HepG2 (cell line): ENCODE data around the gene MYL9. TPM values are rescaled to one million over a fixed set of nuclear protein-coding genes. Genes with fewer than 3 reads are reported as not detected.

Experiments used
- ATAC-seq: fragments of 200-7000 bp; cut with Tn5 transposase; 3 replicates; pipeline ENCODE4 v1.9.1; 2020; ENCODE audit warnings: mild to moderate bottlenecking, moderate library complexity
- BruUV-seq: library from RNA; stranded (reverse); fragments of 400-500 nt; replicated peaks from 2 replicates; lab custom pipeline; 2021; lab: Mats Ljungman, UMichigan
- CTCF ChIA-PET: fragments of 300-600 bp; formaldehyde crosslinking; extraction: SDS; loops from one replicate; lab custom pipeline; 2021; ENCODE audit warnings: low total read pairs, inconsistent platforms, low intra/inter-chr PET ratio; lab: Yijun Ruan, JAX
- POLR2A ChIA-PET: fragments of 350-600 bp; sonication (Branson Sonifier 250); formaldehyde crosslinking; loops from one replicate; lab custom pipeline; 2020; ENCODE audit warnings: antibody characterized with exemption, inconsistent platforms; lab: Yijun Ruan, JAX
- DNase-seq: peaks from one replicate; pipeline ENCODE4 v3.0.0-alpha.2; 2015; ENCODE audit warnings: low spot score
- FAIRE-seq: peaks from 3 replicates; lab custom pipeline; 2011; peaks lifted over from hg19 to GRCh38; lab: Jason Lieb, UNC
- H2AFZ ChIP-seq: one replicate; pipeline ENCODE4 v1.6.1; 2011; ENCODE audit warnings: low read length, inconsistent platforms
- H3K27ac ChIP-seq: fragments of 300-600 bp; 3 replicates; pipeline ENCODE4 v1.8.0; 2011; ENCODE audit warnings: mixed run types, mild to moderate bottlenecking, mixed read lengths, low read length, inconsistent platforms; ENCODE audit not compliant: insufficient read depth; ENCODE audit errors: extremely low read length
- H3K27me3 ChIP-seq, 2 experiments: fragments of 200-600 bp in 1 of 2; 2 replicates in 1 of 2; 3 replicates in 1 of 2; pipeline versions ENCODE4 v1.6.0 to v1.8.0; 2011; ENCODE audit warnings: low read length in 2 of 2, mild to moderate bottlenecking in 2 of 2, moderate library complexity in 2 of 2, inconsistent platforms in 1 of 2; ENCODE audit not compliant: insufficient read depth in 2 of 2, control insufficient read depth in 1 of 2
- H3K36me3 ChIP-seq, 2 experiments: fragments of 200-600 bp in 1 of 2; replicated peaks in 1 of 2; 2 replicates in 1 of 2; 3 replicates in 1 of 2; pipeline versions ENCODE4 v1.5.1 to v1.8.0; 2011; ENCODE audit warnings: low read length in 2 of 2, inconsistent platforms in 1 of 2; ENCODE audit not compliant: insufficient read depth in 2 of 2, control insufficient read depth in 1 of 2
- H3K4me1 ChIP-seq: 2 replicates; pipeline ENCODE4 v1.5.1; 2012; ENCODE audit warnings: low read length, inconsistent platforms; ENCODE audit not compliant: insufficient read depth
- H3K4me2 ChIP-seq: 2 replicates; pipeline ENCODE4 v1.6.0; 2011; ENCODE audit warnings: low read depth, low read length, inconsistent platforms
- H3K4me3 ChIP-seq, 3 experiments: fragments of 200-600 bp in 1 of 3; sonication (generic), shearing (Covaris generic) in 1 of 3; replicated peaks in 1 of 3; 2 replicates each; pipeline ENCODE4 v1.5.1; 2011 to 2016; ENCODE audit warnings: low read length in 3 of 3, inconsistent platforms in 2 of 3, low read depth in 2 of 3, mild to moderate bottlenecking in 2 of 3, control low read depth in 1 of 3, mixed read lengths in 1 of 3; ENCODE audit not compliant: insufficient read depth in 1 of 3
- H3K79me2 ChIP-seq: one replicate; pipeline ENCODE4 v1.6.1; 2011; ENCODE audit warnings: low read length, inconsistent platforms; ENCODE audit not compliant: insufficient read depth
- H3K9ac ChIP-seq: 2 replicates; pipeline ENCODE4 v1.6.0; 2011; ENCODE audit warnings: mild to moderate bottlenecking, low read depth, low read length, inconsistent platforms; ENCODE audit not compliant: insufficient read depth
- H3K9me3 ChIP-seq: 2 replicates; pipeline ENCODE4 v1.5.1; 2012; ENCODE audit warnings: mild to moderate bottlenecking, low read length
- H4K20me1 ChIP-seq: 2 replicates; pipeline ENCODE4 v1.6.0; 2011; ENCODE audit warnings: inconsistent platforms, mild to moderate bottlenecking, low read length, moderate library complexity; ENCODE audit not compliant: insufficient read depth
- EED ChIP-seq: sonication (generic); formaldehyde crosslinking; IDR thresholded peaks from 2 replicates; pipeline ENCODE4 v1.5.0; 2020; ENCODE audit warnings: mild to moderate bottlenecking, missing genetic modification reagents
- HDAC2 ChIP-seq: sonication (generic); formaldehyde crosslinking; IDR thresholded peaks from 2 replicates; pipeline ENCODE4 v1.4.0; 2020; ENCODE audit warnings: missing genetic modification reagents
- KLF9 ChIP-seq: IDR thresholded peaks from 2 replicates; pipeline ENCODE4 v1.6.1; 2016; ENCODE audit warnings: low read depth
- MAZ ChIP-seq, 2 experiments: sonication (generic) in 1 of 2; formaldehyde crosslinking in 1 of 2; IDR thresholded peaks; 2 replicates each; pipeline versions ENCODE4 v1.5.0 to v1.6.1; 2012 to 2020; ENCODE audit warnings: low read depth in 2 of 2, mild to moderate bottlenecking in 2 of 2, borderline replicate concordance in 1 of 2, improper control_type of control experiment in 1 of 2, low read length in 1 of 2, missing genetic modification reagents in 1 of 2, moderate library complexity in 1 of 2
- MEF2D ChIP-seq: sonication (generic); formaldehyde crosslinking; IDR thresholded peaks from 2 replicates; pipeline ENCODE4 v1.5.1; 2020; ENCODE audit warnings: mild to moderate bottlenecking, missing genetic modification reagents
- MTF2 ChIP-seq: sonication (generic); formaldehyde crosslinking; IDR thresholded peaks from 2 replicates; pipeline ENCODE4 v1.5.0; 2020; ENCODE audit warnings: missing genetic modification reagents, borderline replicate concordance
- SMAD3 ChIP-seq: sonication (generic); formaldehyde crosslinking; IDR thresholded peaks from 2 replicates; pipeline ENCODE4 v1.4.0; 2020; ENCODE audit warnings: missing genetic modification reagents
- USF2 ChIP-seq, 2 experiments: sonication (generic) in 1 of 2; formaldehyde crosslinking in 1 of 2; IDR thresholded peaks; 2 replicates each; pipeline versions ENCODE4 v1.5.1 to v1.6.1; 2011 to 2020; ENCODE audit warnings: borderline replicate concordance in 1 of 2, low read depth in 1 of 2, low read length in 1 of 2, mild to moderate bottlenecking in 1 of 2, missing genetic modification reagents in 1 of 2, moderate library complexity in 1 of 2
- ZBTB20 ChIP-seq: sonication (generic); formaldehyde crosslinking; IDR thresholded peaks from 2 replicates; pipeline ENCODE4 v1.8.1; 2023; ENCODE audit warnings: missing genetic modification reagents, low read depth, mild to moderate bottlenecking, borderline replicate concordance
- ZNF18 ChIP-seq: sonication (generic); formaldehyde crosslinking; IDR thresholded peaks from 2 replicates; pipeline ENCODE4 v1.8.0; 2022; ENCODE audit warnings: mild to moderate bottlenecking, missing genetic modification reagents; ENCODE audit not compliant: insufficient replicate concordance
- ZNF280D ChIP-seq: sonication (generic); formaldehyde crosslinking; IDR thresholded peaks from 2 replicates; pipeline ENCODE4 v1.5.1; 2020; ENCODE audit warnings: mild to moderate bottlenecking, missing genetic modification reagents
- ZNF292 ChIP-seq: sonication (generic); formaldehyde crosslinking; IDR thresholded peaks from 2 replicates; pipeline ENCODE4 v1.8.1; 2022; ENCODE audit warnings: mild to moderate bottlenecking, low read depth, missing genetic modification reagents, borderline replicate concordance
- ZNF572 ChIP-seq: sonication (generic); formaldehyde crosslinking; IDR thresholded peaks from 2 replicates; pipeline ENCODE4 v1.5.1; 2020; ENCODE audit warnings: mild to moderate bottlenecking, missing genetic modification reagents
- ZNF790 ChIP-seq: sonication (generic); formaldehyde crosslinking; IDR thresholded peaks from 2 replicates; pipeline ENCODE4 v1.8.0; 2022; ENCODE audit warnings: missing genetic modification reagents, mild to moderate bottlenecking, borderline replicate concordance
- ZNF816 ChIP-seq: sonication (generic); formaldehyde crosslinking; IDR thresholded peaks from 2 replicates; pipeline ENCODE4 v1.8.0; 2022; ENCODE audit warnings: missing genetic modification reagents, mild to moderate bottlenecking, borderline replicate concordance
- ZNF878 ChIP-seq: sonication (generic); formaldehyde crosslinking; IDR thresholded peaks from 2 replicates; pipeline ENCODE4 v1.8.1; 2023; ENCODE audit warnings: mild to moderate bottlenecking, missing genetic modification reagents, moderate library complexity
- WGBS: methylation state at CpG from one replicate; pipeline ENCODE4 v1.1.6; 2017; ENCODE audit warnings: low lambda C conversion rate; 5-methylcytosine and 5-hydroxymethylcytosine counted together
- in situ Hi-C: cut with HindIII; loops from 2 replicates; pipeline ENCODE4 v1.10.0; 2017; ENCODE audit warnings: low pct_unique_long_range_greater_than_20kb; ENCODE audit not compliant: extremely low pct_ligation_motif_present
- intact Hi-C: fragments of 100-400 bp; cut with micrococcal nuclease; formaldehyde crosslinking; loops from one replicate; pipeline ENCODE4 v1.10.0; 2022; ENCODE audit not compliant: unreplicated experiment
- polyA plus RNA-seq, 8 experiments: library from polyadenylated mRNA; depleted of rRNA in 3 of 8; stranded (reverse) in 7 of 8; unstranded in 1 of 8; fragments of >200 nt; fragmentation: Illumina TruSeq in 4 of 8; extraction: Trizol in 4 of 8; gene quantifications; 2 replicates each; pipeline versions ENCODE4 v1.2.1 to v1.2.3, GENCODE V29; 2011 to 2016; ENCODE audit warnings: low read depth in 4 of 8, missing spikeins in 1 of 8, mixed read lengths in 1 of 8; ENCODE audit not compliant: insufficient read depth in 1 of 8
- total RNA-seq, 5 experiments: library from RNA; depleted of rRNA; stranded (reverse); fragments of >200 nt; fragmentation: Illumina TruSeq; extraction: Trizol; gene quantifications; 2 replicates each; pipeline ENCODE4 v1.2.3, GENCODE V29; 2016; ENCODE audit warnings: low read depth in 1 of 5

The MYL9 gene
- total and polyA plus RNA-seq, 2 of the 13 experiments (the other 11 are each of a cell fraction or from before 2014, with no cell fraction given) = 0.87 to 2.2 TPM

GRCh38 chr20:36572701-36573102, 31.4 kb downstream of the MYL9 start:
- peak overlapping the region; percentile 81 for H3K27ac ChIP-seq
- ChIA-PET POLR2A (interaction anchor here (0.7 to 9.0 kb wide), 17 partner anchors 10 to 618 kb away, joined by 3 to 167 read pairs (median 5); partner anchors contain the start of genes DSN1, RAB5IF and SCAND1), CTCF (no interaction called here)
- no peaks in the 10 kb centered on the region; a peak in 1 of 5 replicates for H3K27me3 ChIP-seq
- intact Hi-C loops = loop anchor here (1.0 to 10.0 kb wide), 3 partner anchors 16 to 108 kb away; partner anchors contain the start of gene RAB5IF
- peaks cover 19% of the 10 kb centered on the region for H4K20me1 ChIP-seq
- peaks cover 37% of the 10 kb centered on the region for H3K79me2 ChIP-seq
- H3K9ac ChIP-seq = peak overlapping the region; percentile 87
- peak overlapping the region; percentile 4 for H2AFZ ChIP-seq
- in situ Hi-C loops = no loop called here
- no peaks in the 10 kb centered on the region; a peak in 2 of 5 replicates for H3K36me3 ChIP-seq
- H3K9me3 ChIP-seq = no peaks in the 10 kb centered on the region
- under 1% methylated on average over 20 of the region's 20 CpGs for WGBS
- DNase-seq (peak; percentile 65), FAIRE-seq (no peak), ATAC-seq (peak; percentile 54)
- peak overlapping the region; percentile 99 for H3K4me2 ChIP-seq
- BruUV-seq = TSS peak; percentile 84
- peaks cover 33% of the 10 kb centered on the region for H3K4me1 ChIP-seq
- H3K4me3 ChIP-seq = peak overlapping the region; percentile 78 to 90 (median 84)
- TF ChIP-seq HDAC2 (CRISPR knock-in tag) = peak; percentile 59; the same call in 1 of the 2 replicates
- no peak for TF ChIP-seq USF2 (IDR thresholded peaks at IDR 0.05; ENCODE audit: low read depth, low read length)
- 0 out of 2 replicates have a peak, but pooled peaks have one; percentile 18 for TF ChIP-seq USF2 (CRISPR knock-in tag; IDR thresholded peaks at IDR 0.05; ENCODE audit: borderline replicate concordance)
- TF ChIP-seq MTF2 (CRISPR knock-in tag) = peak; percentile 74; the same call in 1 of the 2 replicates
- no peak for TF ChIP-seq MEF2D
- peak; percentile 52; the same call in 1 of the 2 replicates for TF ChIP-seq ZNF280D
- TF ChIP-seq ZNF18 (CRISPR knock-in tag) = no peak
- no peak for TF ChIP-seq ZNF292 (CRISPR knock-in tag)
- TF ChIP-seq ZNF790 (CRISPR knock-in tag) = peak; percentile 64; the same call in 1 of the 2 replicates
- 0 out of 2 replicates have a peak, but pooled peaks have one; percentile 66 for TF ChIP-seq EED (CRISPR knock-in tag)
- no peak for TF ChIP-seq ZNF878 (CRISPR knock-in tag)
- TF ChIP-seq ZBTB20 = no peak; the same call in none of the 2 replicates
- TF ChIP-seq ZNF572 (CRISPR knock-in tag) = no peak
- 0 out of 2 replicates have a peak, but pooled peaks have one; percentile 5 for TF ChIP-seq KLF9 (CRISPR knock-in tag)
- no peak for TF ChIP-seq SMAD3 (CRISPR knock-in tag)
- no peak for TF ChIP-seq MAZ (IDR thresholded peaks at IDR 0.05; ENCODE audit: borderline replicate concordance, low read depth, low read length)
- TF ChIP-seq MAZ (CRISPR knock-in tag; IDR thresholded peaks at IDR 0.05; ENCODE audit: low read depth) = no peak
- 0 out of 2 replicates have a peak, but pooled peaks have one; percentile 69 for TF ChIP-seq ZNF816
